ENCODE data around the gene WNT11.
"Not testable (repeated sequence)": the region's sequence is repeated elsewhere in the genome, so short reads cannot be mapped to it uniquely, and the experiment has no call there.

WNT11 gene

DNA sequence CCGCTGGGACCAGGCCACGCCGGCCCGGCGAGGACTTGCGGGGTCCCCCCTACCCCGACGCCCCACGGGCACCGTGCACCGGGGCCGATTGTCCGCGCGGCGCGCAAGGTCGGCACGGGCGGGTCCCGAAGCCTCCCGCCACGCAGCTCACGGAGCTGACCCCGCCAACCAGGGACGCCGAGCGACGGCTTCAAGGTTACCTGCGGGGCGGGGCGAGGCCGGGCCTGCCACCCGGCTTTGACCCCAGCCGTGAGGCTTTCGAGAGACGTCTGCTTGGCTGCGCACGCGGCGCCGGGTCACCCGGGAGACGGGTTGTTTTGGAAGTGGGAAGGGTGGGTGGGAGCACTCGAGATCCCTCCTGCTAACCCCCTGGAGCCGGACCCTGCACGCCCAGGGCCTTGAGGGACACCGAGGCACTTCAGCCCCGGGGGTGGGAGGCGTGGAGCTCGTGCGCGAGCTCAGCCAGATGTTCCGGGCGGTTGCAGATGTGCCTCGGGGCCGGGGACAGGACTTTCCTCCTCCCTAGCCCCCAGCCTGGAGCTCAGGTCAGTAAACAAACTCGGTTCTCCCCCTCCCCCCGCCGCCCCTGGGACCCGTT is 3.2 kb upstream of the WNT11 start:
- peaks cover 51 to 74% of the 10 kb centered on the region in 2 donors for H3K27me3 Mint-ChIP-seq
- H3K4me3 Mint-ChIP-seq: peak overlapping the region; percentile 76 to 88
- H3K36me3 Mint-ChIP-seq: peaks cover 0 to 1% of the 10 kb centered on the region in 2 donors
- H3K27ac Mint-ChIP-seq: no peak overlapping the region
- ATAC-seq (replicated peaks) (peak; percentile 19 to 21), DNase-seq (peak; percentile 24)
- H3K9me3 Mint-ChIP-seq: no peaks in the 10 kb centered on the region
- H3K4me1 Mint-ChIP-seq: peaks cover 16 to 46% of the 10 kb centered on the region in 2 donors

DNA sequence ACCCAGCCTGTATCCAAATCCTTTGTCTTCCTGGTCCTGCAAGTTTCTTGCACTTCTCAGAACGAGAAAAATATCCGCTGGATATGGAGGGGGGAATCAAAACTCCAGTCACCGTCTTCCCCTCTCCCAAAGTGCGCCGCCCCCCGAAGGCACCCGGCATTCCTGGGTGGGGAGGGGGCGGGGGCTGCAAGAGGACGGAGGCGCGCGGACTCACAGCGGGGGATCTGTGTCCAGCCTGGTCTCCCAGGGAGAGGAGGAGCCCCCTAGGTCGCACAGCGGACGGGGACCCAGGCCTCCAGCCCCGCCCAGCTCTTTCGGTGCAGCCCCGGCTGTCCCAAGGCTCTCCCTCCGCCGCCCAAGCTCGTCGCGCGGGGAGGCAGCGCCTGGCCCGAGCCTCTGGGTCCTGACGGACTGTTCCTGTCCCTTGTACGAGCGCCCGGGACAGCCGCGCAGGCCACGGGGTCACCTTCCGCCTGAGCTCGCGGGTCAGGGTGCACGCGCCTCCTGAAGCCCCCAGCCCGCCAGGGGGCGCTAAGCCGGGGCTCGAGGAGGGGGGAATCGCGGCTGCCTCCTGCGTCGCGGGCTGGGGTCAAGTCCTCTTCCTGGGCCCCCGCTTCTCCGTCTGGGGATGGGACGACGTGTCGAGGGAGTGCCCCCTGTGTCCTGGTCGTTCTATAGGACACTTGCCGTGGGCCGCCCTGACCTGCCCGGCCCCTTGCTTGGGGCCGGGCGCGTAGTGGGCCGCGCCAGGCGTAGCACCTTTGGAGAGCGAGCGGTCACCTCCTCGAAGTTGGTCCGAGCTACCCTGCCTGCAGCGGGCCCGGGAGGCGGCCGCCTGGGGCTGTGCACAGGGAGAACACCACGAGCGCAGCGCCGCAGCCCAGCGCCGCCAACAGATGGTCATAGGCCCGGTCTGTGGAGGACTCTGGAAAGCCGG is 2.4 kb upstream of the WNT11 start:
- peak overlapping the region; percentile 87 to 88 for H3K4me3 Mint-ChIP-seq
- DNase-seq (peak; percentile 69), ATAC-seq (replicated peaks) (peak; percentile 60 to 63)
- H3K4me1 Mint-ChIP-seq: peaks cover 16 to 46% of the 10 kb centered on the region in 2 donors
- peaks cover 0 to 1% of the 10 kb centered on the region in 2 donors for H3K36me3 Mint-ChIP-seq
- H3K27ac Mint-ChIP-seq: peak overlapping the region; percentile 14
- H3K27me3 Mint-ChIP-seq: peaks cover 57 to 79% of the 10 kb centered on the region in 2 donors
- no peaks in the 10 kb centered on the region for H3K9me3 Mint-ChIP-seq

DNA sequence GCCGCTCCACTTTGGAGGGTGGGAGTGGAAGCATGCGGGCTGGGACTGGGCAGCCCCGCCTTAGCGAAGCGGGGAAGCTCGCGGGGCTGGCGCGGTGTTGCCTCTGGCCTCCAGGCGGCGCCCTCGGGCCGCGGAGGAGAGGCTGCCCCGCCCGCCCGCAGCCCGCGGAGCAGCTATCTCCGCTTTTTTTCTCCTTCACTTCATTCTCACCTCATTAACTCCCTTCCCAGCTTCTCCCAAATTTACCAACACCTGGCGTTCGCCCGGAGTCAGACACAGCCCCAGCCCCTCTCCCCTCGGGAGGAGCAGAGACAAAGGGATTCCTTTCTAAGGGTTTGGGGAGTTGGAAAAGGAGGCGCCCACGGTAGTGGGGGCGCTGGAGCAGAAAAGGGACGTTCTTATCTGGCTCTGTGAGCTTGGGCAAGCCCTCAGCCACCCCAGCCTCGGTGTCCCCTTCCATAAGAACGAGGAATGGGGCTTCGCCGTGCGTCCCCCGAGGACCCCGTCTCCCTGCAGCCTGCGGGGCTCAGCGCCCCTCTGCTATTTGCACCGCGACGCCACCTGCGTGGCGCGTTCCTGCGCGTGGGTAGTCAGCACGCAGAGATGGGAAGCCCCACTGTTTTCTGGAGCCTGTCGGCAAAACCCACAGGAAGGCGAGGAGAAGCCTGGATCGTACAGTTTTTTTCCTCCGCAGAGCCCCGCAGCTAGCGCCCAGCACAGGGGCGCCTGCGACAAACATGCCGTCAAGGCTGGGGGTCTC is 1.5 kb upstream of the WNT11 start:
- Mint-ChIP-seq H3K36me3 (peaks cover 0 to 1% of the 10 kb centered on the region in 2 donors), H3K4me3 (peak overlapping the region; percentile 87 to 88), H3K27me3 (peaks cover 56 to 79% of the 10 kb centered on the region in 2 donors), H3K9me3 (no peaks in the 10 kb centered on the region), H3K4me1 (peaks cover 15 to 46% of the 10 kb centered on the region in 2 donors), H3K27ac (no peak overlapping the region)
- peak; percentile 74 to 75 for ATAC-seq (replicated peaks)
- peak; percentile 71 for DNase-seq

DNA sequence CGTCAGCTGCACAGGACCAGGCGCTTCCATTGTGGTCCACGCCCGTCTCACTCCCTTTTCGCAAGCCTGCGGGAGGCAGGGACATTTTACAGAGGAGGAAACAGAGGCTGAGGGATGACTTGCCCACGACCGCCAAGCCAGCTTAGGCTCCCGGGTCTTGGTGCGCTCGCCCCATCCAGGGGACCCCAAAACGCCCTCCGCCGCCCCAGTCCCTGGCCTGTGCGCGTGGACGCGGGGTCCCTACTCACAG is 300 bp downstream of the WNT11 start:
- DNase-seq: no peak
- no peaks in the 10 kb centered on the region for H3K9me3 Mint-ChIP-seq
- peaks cover 15 to 45% of the 10 kb centered on the region in 2 donors for H3K4me1 Mint-ChIP-seq
- no peak overlapping the region for H3K27ac Mint-ChIP-seq
- peaks cover 53 to 77% of the 10 kb centered on the region in 2 donors for H3K27me3 Mint-ChIP-seq
- no peak for ATAC-seq (replicated peaks)
- peaks cover 0 to 1% of the 10 kb centered on the region in 2 donors for H3K36me3 Mint-ChIP-seq
- peak overlapping the region; percentile 79 to 88 for H3K4me3 Mint-ChIP-seq

DNA sequence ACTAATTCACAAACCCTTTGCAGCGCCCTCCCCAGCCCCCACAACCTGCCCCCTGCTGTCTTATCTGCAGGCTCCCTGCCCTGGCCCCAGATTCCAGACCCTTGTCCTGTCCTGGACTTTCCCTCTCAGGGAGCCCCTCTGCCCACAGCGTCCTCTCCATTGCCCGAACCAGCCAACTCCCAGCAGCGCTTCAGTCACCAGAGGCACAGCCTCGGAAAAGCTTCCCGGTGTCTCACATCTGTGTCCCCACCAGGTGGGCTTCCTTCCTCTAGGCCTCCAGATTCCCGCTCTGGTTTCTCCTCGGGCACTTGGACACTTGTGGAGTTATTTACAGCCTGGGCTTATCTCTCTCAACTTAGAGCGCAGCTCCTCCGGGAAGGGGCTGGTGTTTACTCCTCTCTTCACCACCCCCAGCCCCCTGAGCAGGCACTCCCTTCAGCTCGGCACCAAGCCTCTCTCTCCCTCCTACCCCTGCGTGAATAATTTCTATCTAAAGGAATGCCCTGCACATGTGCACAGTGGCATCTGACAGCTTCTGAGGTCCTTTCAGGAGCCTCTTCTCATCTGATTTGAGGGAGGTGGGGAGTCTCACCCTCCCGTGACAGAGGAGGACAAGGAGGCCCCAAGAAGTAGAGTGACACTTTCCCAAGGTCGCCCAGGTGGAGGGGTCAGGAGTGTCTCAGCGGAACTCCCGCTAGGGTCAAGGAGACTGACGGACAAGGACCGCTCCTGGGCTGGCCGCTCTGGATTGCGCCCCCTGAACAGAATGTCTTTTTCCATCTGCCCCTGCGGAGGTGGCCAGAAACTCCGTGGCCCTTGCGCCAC is 838 bp downstream of the WNT11 start:
- DNase-seq (no peak), ATAC-seq (replicated peaks) (no peak)
- Mint-ChIP-seq H3K9me3 (no peaks in the 10 kb centered on the region), H3K27me3 (peaks cover 49 to 77% of the 10 kb centered on the region in 2 donors), H3K36me3 (peaks cover 0 to 1% of the 10 kb centered on the region in 2 donors), H3K27ac (no peak overlapping the region), H3K4me1 (peaks cover 14 to 40% of the 10 kb centered on the region in 2 donors), H3K4me3 (peak overlapping the region; percentile 79 to 88)

DNA sequence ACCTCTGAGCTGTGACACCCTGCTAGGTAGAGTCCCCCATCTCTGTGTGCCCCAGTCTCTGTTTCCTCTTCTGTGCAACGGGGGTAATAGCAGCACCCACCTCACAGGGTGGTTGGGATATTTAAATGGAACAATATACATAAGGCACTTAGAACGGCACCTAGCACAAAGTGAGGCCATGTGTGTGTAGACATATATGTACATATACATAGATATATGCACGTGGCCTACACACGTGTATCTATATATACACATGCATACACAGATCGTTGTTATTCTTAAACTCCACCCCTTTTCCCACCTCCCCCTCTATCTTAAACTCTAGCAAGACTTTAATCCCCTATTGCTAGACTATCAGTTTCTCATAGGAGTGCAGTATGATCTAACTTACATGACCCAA is 2.4 kb downstream of the WNT11 start:
- no peak for ATAC-seq (replicated peaks)
- no peaks in the 10 kb centered on the region for H3K9me3 Mint-ChIP-seq
- no peak overlapping the region for H3K4me3 Mint-ChIP-seq
- H3K4me1 Mint-ChIP-seq: peaks cover 12 to 37% of the 10 kb centered on the region in 2 donors
- peak overlapping the region; percentile 57 for H3K27ac Mint-ChIP-seq
- no peak for DNase-seq
- peaks cover 49 to 68% of the 10 kb centered on the region in 2 donors for H3K27me3 Mint-ChIP-seq
- peaks cover 0 to 1% of the 10 kb centered on the region in 2 donors for H3K36me3 Mint-ChIP-seq

DNA sequence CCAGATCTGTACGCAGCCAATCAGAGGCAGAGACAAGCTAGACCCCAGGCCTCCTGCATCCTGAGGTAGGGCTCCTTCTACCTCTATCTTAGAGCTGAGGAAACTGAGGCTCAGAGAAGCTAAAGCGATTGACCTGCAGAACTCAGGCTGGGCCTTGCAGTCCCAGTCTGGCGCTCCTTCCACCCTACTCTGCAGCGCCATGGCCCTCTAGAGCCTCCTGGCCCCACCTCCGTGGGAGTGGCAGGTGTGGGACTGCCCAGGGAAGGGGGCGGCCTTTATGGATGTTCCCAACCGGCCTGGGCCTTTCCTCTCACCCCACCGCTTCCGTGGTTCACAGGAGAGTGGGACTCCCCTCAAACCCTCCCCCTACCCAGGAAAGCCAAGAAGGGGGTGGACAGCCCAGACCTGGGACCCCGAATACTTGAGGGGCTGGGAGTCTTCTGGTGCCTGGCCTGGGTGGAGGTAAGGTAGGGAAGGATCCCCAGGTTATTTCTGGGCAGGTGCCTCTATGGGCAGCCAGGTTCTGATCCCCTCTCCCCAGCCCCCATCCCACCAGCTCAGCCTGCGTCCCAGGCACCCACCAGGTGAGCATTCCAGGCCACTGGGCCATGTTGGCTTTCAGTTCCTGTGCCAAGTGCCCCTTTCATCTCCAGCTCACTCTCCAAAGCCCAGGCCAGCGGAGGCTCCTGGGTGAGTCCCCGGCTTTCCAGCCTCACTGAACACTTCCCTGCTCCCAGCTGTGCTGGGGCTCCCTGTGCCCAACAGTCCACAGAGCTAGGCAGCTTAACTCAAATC is 3.0 kb downstream of the WNT11 start:
- H3K9me3 Mint-ChIP-seq: no peaks in the 10 kb centered on the region
- peaks cover 52 to 69% of the 10 kb centered on the region in 2 donors for H3K27me3 Mint-ChIP-seq
- H3K4me1 Mint-ChIP-seq: peaks cover 10 to 33% of the 10 kb centered on the region in 2 donors
- H3K4me3 Mint-ChIP-seq: no peak overlapping the region
- DNase-seq (no peak), ATAC-seq (replicated peaks) (no peak)
- peaks cover 0 to 1% of the 10 kb centered on the region in 2 donors for H3K36me3 Mint-ChIP-seq
- H3K27ac Mint-ChIP-seq: no peak overlapping the region

DNA sequence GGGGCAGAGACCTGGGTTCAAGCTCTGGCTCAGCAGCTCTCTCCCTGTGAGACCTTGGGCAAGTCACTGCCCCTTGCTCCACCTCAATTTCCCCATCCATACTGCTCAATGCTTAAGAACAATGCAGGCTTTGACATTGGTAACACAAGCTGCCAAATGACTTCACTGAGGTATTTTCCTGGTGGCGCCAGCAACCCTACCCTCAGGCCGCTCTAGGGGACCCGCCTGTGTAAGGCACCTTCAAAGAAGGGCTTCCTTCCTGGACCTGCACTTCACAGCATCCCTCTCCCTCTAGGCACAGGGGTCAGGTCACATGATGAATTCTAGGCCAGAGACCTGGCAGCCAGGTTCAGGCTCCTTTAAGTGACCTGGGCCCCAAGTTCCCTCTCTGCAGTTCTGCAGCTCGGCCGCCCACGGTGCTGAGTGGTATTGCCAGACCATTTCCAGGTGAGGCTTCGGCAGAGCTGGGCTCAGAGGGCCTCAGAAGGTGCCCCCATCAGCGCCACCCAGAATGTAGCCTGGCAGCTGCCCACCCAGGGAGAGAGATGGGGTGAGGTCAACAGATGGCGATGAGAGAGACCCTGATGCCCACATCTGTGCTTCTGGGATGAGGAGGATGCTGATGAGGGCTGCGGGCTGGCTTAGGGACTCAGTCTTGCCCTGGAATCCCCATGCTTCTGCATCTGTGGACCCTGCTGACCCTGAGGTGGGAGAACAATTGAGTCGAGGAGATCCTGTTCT is 4.5 kb downstream of the WNT11 start:
- H3K4me1 Mint-ChIP-seq: peaks cover 8 to 20% of the 10 kb centered on the region in 2 donors
- H3K27ac Mint-ChIP-seq: no peak overlapping the region
- H3K4me3 Mint-ChIP-seq: no peak overlapping the region
- H3K9me3 Mint-ChIP-seq: no peaks in the 10 kb centered on the region
- no peak for ATAC-seq (replicated peaks)
- peaks cover 46 to 70% of the 10 kb centered on the region in 2 donors for H3K27me3 Mint-ChIP-seq
- no peaks in the 10 kb centered on the region for H3K36me3 Mint-ChIP-seq
- no peak for DNase-seq

DNA sequence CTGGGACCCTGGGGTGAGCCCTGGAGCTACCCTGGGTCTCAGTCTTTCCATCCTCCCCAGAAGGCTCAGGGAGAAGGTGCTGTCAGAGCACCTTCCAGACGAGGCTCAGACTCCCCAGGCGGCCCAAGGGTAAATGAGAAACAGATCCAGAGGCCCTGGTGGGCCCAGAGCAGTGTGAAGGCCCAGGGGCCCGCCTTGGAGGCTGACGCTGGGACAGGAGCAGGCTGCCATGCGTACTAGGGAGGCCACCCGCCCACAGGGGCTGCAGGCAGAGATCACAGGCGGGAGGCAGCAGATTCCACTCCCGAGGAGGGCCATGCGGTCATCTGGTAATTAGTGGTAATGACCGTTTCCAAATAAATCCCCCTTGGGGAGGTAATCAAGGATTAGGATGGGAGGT is 5.2 kb downstream of the WNT11 start:
- ATAC-seq (replicated peaks) (no peak), DNase-seq (no peak)
- Mint-ChIP-seq H3K4me1 (peaks cover 6 to 12% of the 10 kb centered on the region in 2 donors), H3K27ac (peak overlapping the region; percentile 9), H3K9me3 (no peaks in the 10 kb centered on the region), H3K4me3 (no peak overlapping the region), H3K27me3 (peaks cover 41 to 65% of the 10 kb centered on the region in 2 donors), H3K36me3 (no peaks in the 10 kb centered on the region)

DNA sequence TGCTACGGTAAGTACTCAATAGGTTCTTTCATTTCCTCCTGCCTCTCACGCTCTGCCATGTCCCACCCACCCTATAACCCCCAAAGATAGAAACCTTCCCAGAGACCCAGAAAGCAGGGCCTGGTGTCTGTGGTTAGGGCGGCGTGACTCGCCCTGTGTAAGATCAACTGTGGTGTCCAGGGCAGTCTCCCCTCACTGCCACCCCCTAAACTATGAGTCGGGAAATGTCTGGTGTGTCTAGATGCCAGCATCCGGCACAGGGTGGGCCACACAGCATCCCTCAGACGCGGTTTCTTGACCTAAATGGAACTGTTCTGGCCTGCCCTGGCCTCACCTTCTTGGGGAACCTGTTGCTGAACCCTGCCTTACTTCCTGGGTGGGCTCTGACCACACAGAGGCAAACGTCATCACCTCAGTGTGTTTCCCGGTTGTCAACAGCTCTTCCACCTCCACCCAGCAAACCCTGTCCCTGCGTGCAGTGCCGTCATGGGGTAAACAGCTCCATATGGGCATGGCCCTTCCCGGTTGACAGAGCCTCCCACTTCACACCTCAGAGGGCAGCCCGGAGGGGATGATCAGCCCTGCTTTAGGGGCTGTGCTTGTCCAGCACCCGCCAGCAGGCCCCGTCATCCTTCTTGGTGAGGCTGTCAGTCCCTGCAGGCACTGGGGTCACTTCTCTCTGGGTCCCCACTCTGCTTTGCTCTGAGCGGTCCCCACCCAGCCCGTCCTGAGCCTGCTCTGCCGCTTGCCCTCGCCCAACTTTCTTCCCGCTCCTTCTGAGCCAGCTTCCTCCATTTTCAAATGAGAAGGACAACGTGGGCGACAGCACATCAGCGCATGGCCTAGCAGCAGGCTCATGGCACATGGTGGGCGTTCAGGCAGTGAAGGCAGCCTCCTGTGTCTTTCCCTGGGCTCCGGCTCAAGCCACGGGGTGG is 6.0 kb downstream of the WNT11 start:
- Mint-ChIP-seq H3K4me1 (peaks cover 0 to 4% of the 10 kb centered on the region in 2 donors), H3K9me3 (no peaks in the 10 kb centered on the region), H3K27me3 (peaks cover 33 to 57% of the 10 kb centered on the region in 2 donors), H3K27ac (no peak overlapping the region), H3K36me3 (no peaks in the 10 kb centered on the region), H3K4me3 (no peak overlapping the region)
- ATAC-seq (replicated peaks) (no peak), DNase-seq (no peak)

DNA sequence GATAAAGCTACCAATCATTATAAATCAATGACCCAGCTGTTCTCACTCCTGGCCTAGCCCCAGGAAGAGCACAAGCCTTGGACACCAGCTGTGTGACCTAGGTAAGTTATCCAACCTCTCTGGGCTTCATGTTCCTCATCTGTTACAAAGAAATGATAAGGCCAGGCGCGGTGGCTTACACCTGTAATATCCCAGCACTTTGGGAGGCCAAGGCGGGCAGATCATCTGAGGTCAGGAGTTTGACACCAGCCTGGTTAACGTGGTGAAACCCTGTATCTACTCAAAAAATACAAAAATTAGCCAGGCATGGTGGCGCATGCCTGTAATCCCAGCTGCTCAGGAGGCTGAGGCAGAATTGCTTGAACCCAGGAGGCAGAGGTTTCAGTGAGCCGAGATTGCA is 7.6 kb downstream of the WNT11 start:
- not testable (repeated sequence) for H3K36me3 Mint-ChIP-seq; DNase-seq; H3K4me3 Mint-ChIP-seq; H3K4me1 Mint-ChIP-seq; ATAC-seq (replicated peaks); H3K9me3 Mint-ChIP-seq
- Mint-ChIP-seq H3K27me3 (peaks cover 17 to 41% of the 10 kb centered on the region in 2 donors), H3K27ac (peak overlapping the region; percentile 4)

All from stimulated activated naive B cell treated with anti-CD40 and anti-IgM and Interleukin-4, amounts not matched to agents 10 μg/mL and 1 μg/mL and 100 μg/mL, for 72 hours (primary cell).